Measurements from ENCODE around the gene UBAP2.

GRCh38 chr9:33950371-33950770, 98.3 kb downstream of the UBAP2 start:
- TF ChIP-seq CTCF (IDR thresholded peaks at IDR 0.05) (no peak), POLR2A (IDR thresholded peaks at IDR 0.05) (no peak)

All from prostate gland (tissue), 2 donors.